ENCODE results near the gene CYP1B1. TPM values are rescaled to one million over a fixed set of nuclear protein-coding genes. Genes with fewer than 3 reads are reported as not detected.
"Not testable (repeated sequence)": the region's sequence is repeated elsewhere in the genome, so short reads cannot be mapped to it uniquely, and the experiment has no call there.

Gene CYP1B1
- polyA plus RNA-seq (ENCODE audit: insufficient read depth in 1 of 5, insufficient read length in 5 of 5, low replicate concordance in 1 of 5), result 1 to 10 TPM in 4 of 5 donors, under 1 TPM in 1; 0.79 to 1.5 (median 1.1) TPM
- long read RNA-seq, donor 1, result 0 reads
- long read RNA-seq, donor 2, full-length matches to known transcripts, result 1 of 1 reads
- long read RNA-seq, donor 2, partial matches to known transcripts, result 0 of 1 reads
- long read RNA-seq, donor 2, other reads (novel, unspliced or antisense), result 0 of 1 reads
- long read RNA-seq, donor 3, full-length matches to known transcripts, result 1 of 1 reads
- long read RNA-seq, donor 3, partial matches to known transcripts, result 0 of 1 reads
- long read RNA-seq, donor 3, other reads (novel, unspliced or antisense), result 0 of 1 reads
- long read RNA-seq, donor 4, result 0 reads
- long read RNA-seq, donor 5, result 0 reads
- long read RNA-seq, donor 6, full-length matches to known transcripts, result 1 of 1 reads
- long read RNA-seq, donor 6, partial matches to known transcripts, result 0 of 1 reads
- long read RNA-seq, donor 6, other reads (novel, unspliced or antisense), result 0 of 1 reads
- long read RNA-seq, donor 7, result 0 reads
- long read RNA-seq, donor 8, full-length matches to known transcripts, result 1 of 1 reads
- long read RNA-seq, donor 8, partial matches to known transcripts, result 0 of 1 reads
- long read RNA-seq, donor 8, other reads (novel, unspliced or antisense), result 0 of 1 reads

DNA sequence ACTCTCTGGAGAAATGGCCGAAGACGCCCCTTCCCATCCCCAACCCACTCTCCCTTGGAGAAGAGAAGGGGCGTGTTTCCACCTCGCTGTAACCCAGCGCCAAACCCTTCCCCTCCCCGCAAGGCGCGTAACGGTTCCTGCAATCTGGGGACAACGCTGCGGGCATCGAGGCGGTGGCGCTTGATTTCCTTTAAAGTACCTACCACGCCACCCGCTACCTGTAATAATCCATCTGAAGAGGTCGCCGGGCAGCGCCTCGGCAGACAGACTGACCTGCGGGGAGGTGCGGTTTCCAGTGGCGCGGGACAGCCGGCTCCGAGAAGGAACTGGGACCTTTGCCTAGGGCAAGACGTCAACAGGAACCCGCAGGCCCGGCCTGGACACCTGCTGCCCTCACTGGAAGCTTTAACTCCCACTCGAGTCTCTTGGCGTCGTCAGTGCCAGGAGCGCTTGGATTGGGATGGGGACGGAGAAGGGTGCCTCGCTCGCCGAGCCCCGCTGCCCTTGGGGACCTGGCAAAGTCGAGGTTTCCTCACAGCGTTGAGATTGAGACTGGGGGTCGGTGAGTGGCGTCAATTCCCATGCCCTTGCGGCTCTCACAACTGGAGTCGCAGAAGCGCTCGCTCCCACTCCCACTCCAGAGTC, at the start of gene CYP1B1:
CYP1B1 (minus strand) TSS at position 645 of the 645 bp plus-strand sequence. CDS start 763 bp downstream, outside the sequence.
- no peak for DNase-seq

DNA sequence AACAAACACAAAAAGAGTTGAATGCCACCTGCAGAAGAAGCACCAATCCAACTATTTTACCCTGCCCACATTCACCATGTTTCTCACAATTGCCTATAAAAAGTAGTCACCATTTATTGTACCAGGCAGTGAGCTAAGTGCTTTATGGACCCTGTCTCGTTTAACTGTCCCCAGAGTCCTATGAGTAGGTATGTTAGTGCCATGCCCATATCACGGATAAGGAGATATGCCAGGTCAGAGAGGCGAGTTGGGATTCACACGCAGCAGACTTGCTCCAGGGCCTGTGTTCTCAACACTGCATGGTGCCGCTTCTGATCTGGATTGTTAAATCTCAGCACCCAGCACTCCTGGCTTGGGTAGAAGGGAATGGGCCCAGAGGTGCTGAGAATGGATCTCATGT, 49.1 kb upstream of the CYP1B1 start:
- DNase-seq, result no peak

DNA sequence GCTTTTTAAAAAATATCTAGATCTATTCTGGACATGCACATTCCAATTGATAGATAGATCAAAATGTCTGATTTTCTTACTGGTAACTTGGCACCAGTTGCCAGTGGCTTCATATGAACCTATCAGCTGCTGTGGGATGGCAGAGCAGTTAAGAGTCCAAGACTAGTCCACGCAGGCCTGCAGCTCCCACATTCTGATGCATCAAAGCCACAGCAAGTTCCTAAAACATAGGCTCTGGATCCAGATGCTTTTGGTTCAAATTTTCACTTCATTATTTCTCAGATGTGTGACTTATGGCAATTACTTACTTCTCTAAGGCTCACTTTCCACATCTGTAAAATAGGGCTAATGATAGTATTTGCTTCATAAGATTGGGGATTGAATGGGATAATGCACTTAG, 48.0 kb upstream of the CYP1B1 start:
- no peak for DNase-seq

DNA sequence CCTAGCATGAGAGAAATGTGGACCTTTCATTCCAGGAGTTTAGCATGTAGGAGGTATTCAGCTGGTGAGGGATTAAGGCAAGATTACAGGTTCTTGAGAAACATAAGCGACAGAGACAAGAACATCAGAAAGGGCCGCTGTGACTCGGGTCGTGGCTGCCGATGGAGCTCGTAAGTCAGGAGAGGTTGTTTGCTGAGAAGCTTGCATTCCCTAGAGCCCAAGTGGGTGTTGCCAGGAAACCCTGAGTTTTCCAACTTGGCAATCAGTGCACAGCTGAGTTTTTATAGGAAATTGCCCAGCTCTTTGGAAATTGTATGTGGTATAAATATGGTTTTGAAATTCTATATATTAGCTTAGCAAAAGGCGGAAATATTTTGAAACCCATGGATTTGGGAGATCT, 46.4 kb upstream of the CYP1B1 start:
- no peak for DNase-seq

DNA sequence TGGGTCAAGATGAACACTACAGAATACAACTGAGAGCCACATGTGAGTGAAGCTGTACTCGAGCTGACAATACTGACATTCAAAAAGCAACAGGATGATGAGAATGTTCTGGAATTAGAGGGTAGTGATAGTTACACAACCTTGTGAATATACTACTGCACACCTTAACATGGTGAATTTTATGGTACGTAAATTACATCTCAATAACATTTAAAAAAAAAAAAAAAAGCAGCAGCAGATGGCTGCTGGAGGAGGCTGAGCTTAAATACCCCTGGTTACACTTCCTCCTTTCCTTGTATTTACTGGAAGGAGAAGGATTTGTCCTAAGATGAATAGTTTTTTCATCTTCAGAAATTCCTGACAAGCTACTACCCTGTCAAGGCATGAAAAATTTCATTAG, 45.5 kb upstream of the CYP1B1 start:
- no peak for DNase-seq

DNA sequence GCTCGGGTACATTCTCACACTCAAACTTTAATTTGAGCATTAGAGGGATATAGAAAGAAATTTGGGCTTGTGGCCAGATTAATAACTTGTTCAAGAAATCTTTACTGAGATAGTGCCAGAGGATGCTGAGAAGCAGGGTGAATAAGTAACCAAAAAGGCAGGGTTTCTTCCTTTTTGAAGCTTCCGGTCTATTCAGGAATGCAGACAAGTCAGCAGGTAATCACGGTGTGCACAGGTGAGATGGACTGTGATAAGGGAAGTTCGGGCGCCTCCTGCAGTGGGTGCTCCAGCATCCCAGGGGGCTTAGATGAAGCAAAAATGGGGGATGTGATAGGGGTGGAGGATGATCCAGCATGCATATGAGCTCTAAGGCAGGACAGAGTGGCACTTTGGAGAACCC, 44.9 kb upstream of the CYP1B1 start:
- no peak for DNase-seq

DNA sequence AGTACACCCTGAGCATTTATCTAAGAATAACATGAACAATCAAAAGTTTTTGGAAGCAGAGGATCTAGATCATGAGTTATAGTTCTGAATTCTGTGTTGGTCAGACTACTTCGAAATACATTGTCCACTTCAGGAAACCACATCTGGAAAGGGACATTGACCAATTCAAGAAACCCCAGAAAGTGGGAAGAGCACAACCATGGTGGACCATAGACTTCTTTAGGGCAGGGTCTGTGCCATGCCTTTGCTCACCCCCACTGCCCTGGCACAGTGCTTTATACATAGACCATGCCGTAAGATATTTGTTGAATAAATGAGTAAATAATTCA, 44.3 kb upstream of the CYP1B1 start:
- DNase-seq, result no peak

DNA sequence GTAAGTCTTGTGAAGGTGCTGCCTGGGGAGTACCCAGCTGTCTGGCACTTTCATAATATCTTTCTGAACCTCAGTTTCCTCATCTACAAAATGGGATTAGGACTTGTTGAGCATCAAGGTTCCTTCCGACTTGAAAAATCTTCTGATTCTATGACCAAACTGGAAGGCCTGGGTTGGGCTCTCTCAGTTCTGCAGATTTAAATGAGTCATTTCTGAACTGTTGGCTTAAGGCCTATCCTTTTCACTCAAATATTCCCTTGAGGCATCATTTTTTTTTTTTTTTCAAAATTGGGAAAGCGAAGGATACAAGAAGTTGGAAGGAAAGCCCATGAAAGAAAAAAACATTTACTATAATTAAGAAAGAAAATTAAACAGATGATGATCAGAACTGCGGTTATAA, 40.8 kb upstream of the CYP1B1 start:
- DNase-seq, result no peak

DNA sequence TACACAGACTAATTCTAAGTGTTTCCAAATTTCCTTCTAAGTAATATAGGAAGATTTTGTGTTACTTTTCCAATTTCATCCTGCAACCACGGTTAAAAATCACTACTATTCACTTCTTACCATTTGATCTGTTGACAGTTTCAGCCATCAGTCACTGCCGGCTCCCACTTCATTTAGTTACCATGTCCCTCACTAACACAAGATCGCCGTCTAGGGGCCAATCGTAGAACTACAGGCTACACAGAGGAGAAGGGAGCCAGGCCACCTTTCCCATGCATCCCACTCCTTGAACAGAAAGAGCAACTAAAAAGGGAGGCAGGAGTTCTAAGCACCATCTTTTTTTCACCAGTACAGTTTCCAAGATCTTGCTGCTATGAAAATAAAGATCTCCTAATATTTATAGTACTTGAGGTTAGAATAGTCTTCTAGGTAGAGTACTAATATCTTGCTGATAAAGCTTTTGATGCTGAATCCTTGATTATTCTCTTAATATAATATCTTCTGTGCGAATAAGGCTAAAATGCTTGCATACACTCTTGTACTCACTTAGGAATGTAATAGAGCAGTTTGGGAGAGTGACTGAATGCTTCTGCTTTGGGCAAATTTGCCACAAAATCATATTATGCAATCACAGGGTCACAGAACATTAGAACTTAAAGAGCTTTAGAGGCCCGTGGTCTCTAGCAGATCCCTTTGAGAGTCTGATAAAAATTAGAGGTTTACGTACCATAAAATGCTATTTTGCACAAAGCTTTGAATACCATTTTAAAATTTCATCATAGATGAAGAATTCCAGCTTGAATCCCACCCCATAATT, 39.5 kb upstream of the CYP1B1 start:
- peak in 1 of 2 donors; percentile 33 for DNase-seq

DNA sequence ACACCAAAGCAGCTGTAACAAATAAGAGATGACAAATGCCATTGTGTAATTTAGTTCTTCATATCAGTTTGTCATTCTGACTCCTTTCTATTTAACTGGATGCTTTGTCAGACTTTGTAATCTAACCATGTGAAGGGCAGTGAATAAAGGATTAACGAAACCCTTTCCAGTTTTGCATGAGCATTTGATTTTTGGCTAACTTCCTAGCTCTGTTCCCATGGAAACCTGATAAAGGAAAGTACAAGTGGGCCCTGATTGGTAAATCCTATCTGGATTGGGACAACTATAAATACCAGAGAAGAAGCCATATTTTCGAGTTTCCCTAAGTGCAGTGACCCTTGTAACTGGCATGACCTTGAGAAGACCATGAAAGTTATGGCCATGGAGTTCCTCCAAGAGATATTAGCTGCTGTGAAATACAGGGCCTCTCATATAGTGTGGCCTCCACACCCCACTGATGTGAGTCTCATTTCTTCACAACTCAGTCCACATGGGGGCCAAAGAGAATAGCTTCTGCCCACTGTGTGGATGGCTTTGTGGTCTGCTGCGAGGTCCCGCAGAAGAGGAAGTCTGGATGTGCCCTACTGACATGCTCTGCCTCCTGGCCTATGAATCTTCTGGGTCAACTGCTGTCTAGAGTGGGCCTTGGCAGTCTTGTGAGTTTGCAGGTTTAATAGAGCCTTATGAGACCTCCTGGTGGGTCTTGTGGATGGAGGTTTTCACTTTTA, 38.2 kb upstream of the CYP1B1 start:
- DNase-seq, result peak in 1 of 2 donors; percentile 62

DNA sequence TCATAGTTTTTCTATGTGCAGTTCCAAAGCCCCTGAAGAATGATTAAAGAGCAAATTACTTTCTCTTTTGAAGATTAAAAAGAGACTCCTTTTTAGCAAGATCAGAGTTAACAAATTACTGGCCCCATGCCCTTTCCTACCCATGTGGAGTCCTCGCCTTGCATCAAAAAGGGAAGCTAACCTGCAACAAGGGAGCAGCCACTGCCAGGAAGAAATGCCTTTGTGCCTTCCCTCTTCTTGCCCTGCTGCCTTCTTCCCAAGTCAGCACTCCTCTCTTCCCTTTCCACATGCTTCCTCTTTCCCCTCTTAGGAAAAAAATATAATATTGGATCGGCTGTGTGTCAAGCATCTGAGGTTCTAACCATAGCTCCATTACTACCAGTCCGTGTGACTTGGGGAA, 37.1 kb upstream of the CYP1B1 start:
- DNase-seq, result no peak

DNA sequence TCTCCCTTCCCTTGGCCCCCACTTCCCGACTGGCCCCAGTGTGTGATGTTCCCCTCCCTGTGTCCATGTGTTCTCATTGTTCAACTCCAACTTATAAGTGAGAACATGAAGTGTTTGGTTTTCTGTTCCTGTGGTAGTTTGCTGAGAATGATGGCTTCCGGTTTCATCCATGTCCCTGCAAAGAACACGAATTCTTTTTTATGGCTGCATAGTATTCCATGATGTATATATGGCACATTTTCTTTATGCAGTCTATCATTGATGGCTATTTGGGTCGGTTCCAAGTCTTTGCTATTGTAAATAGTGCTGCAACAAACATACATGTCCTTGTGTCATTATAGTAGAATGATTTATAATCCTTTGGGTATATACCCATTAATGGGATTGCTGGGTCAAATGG, 35.4 kb upstream of the CYP1B1 start:
- DNase-seq, result not testable (repeated sequence)

DNA sequence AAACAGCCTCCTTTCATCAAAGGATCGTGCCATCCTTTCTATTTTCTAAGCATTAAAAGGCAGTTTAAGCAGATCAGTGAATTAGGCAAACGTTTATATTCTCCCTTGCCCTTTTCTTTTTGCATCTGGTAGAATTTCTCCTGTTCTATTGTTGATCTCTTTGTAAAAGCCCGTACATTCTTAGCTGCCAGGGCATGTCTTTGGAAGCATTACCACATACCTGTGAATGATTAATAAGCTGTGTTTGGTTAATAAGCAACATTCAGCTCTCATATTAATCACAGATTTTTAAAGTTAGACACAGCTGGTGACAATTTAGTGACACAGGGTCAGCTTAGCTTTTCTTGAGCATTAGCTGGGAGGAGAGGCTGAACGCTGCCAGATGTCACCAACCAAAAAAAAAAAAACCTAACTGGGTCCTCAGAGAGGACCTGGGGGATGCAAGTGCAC, 33.8 kb upstream of the CYP1B1 start:
- no peak for DNase-seq

DNA sequence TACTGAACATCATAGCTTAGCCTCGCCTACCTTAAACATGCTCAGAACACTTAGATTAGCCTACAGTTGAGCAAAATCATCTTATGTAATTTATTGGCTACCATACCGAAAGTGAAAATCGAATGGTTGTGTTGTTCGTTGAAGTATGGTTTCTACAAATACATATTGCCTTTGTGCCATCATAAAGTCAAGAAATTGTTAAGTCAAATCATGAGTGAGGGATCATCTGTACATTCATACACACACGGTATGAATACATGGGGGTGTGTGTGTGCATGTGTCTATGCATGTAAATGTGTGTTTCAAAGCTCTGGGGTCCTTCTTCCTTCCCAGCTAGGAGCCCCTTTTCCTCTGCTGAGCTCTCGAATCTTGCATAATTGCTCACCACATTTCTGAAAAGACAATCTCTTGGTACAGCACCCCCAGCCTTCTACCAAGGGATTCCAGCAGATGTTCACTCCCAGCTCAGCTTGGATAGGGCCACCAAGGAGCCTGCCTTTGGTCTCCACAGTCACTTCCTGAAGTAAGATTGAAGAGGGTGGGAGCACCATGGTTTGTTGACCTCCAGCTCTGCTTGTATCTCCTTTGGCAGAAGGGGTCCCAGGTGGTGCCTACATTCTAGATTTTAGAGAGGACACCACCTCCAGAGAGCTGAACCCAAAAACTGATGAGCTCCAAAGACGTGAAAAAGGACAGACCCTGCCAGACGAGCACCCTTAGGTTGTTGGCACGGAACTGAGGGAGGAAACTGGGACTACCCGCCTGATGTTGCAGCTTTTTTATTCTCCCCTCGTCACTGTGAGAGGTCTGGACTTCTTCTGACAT, 33.2 kb upstream of the CYP1B1 start:
- no peak for DNase-seq

DNA sequence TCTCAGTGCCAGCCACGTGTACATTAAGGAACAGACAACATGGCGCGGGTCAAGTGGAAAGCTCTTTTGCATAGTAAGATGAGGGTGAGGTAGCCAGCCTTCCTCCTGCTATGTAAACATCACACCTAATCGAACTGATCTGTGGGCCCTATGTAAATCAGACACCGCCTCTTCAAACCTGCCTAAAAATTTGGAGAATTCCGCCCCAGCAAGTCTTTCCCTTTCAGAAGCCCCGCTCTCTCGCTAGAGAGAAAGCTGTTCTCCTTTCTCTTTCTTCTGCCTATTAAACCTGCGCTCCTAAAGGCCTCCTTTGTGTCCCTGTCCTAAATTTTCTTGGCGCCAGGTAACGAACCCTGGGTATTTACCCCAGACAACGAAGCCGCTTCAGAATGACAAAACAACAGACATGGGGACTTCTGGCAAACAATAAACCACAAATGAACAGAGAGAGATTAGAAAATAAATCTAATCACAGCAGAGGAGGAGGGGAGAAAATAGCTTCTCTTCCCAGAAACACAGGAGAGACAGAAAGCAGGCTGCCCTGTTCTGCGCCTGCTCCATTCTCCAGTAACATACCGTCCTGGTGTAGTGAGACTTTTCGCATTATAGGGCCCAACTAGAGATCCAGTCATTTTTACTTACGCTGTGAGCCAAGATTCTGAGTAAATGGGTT, 31.9 kb upstream of the CYP1B1 start:
- DNase-seq, result no peak

DNA sequence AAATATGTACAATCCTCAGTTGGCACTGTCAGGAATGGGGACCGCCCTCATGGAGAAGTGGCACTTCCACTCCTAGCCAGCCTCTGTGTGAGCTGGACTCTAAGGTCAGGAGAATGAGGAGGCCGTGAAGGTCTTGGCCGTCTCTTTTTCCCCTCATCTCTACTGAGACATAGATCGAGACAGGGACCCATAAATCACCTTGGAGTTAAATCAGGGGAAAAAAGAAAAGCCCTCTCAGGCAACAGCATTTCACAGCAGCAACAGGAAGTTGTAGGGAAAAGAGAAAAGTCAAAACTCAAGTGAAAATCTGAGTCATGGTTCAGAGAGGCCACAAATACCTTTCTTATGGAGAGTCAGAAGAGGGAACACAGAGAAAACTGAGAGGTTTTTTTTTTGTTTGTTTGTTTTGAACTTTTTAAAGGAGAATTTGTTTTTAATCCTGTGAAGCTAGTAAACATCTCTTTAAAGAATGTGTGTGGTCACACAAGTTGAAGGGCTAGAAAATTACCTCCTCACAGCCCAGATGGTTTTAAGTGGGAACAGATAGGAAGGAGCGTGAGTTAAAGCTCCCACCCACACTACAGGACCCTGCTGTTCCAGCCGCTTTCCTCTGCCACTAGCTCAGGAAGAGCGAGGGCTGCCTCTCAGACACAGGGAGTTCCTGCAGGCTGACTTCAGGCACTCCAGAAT, 30.6 kb upstream of the CYP1B1 start:
- DNase-seq, result no peak

DNA sequence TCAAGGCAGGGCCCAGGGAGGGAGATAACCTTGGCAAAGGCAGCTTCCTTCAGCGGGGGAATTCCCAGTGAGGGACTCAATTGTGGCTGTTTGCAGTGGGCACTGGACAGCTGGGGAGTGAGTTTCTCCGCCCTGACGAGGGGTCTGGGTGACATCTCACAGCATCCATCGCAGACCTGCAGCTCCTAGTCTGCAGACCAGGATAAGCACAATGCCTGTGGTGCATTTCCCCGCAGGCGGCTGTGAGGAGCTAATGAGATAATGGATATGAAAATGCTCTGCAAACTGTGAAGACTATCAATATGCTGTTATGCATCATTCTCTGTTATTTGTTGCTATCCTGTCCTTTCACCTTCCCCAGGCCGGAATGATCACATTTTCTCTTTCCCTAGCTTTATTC, 30.0 kb upstream of the CYP1B1 start:
- DNase-seq, result no peak

DNA sequence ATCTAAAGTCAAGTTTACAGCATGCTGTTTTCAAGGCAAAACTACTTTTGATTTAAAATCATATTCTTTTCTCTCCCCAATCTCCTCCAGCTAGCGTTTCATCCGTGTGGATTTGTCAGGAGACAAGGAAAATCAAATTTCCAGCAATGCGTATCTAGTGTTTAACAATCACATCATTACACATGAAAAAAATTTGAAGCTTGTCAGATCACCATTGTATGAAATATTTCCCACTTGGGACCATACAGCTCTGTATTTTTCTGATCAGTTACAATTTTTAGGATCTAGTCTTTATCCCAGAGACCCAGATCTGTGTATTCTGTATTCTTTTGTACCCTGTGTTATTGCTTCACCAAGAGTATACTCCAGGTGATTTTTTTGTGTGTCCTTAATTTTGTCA, 28.6 kb upstream of the CYP1B1 start:
- DNase-seq, result no peak

DNA sequence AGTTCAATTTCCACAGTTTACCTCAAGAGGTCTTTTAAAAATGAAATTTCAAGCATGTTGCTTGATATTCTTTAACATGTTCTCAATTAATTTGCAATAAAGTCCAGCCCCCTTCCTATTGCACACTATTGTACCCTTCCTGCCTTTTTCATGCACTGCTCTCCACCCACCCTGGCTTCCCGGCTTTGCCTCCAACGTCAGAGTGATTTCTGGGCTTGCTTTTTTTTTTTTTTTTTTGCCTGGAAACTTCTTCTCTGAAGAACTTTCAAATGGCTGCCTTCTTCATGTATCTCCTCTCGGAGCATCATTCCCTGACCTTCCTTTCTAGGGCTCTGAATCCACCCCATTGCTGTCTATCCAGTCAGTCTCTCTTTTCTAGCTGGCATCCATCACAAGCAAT, 24.4 kb upstream of the CYP1B1 start:
- DNase-seq, result no peak

Data from right lung (tissue), 10 donors.